T-helper 2 cell treated with Interferon-gamma antibody and Interleukin-4, amounts not matched to agents 100 ng/mL and 5 ng/mL, for 36 hours (primary cell): ENCODE results near the gene SEMA3F. TPM values are rescaled to one million over a fixed set of nuclear protein-coding genes. Genes with fewer than 3 reads are reported as not detected.

Experiments used
- intact Hi-C: fragments of 100-400 bp; cut with micrococcal nuclease; formaldehyde crosslinking; loops from one replicate; pipeline ENCODE4 v1.15.1; 2023
- total RNA-seq: library from RNA; stranded (reverse); gene quantifications from 2 replicates; pipeline ENCODE4 v1.2.3, GENCODE V29; 2022

Gene SEMA3F
- total RNA-seq, 1 donor from 2014 or later, result 0.05 TPM

GRCh38 chr3:50169858-50170257 is 14.7 kb downstream of the SEMA3F start:
- intact Hi-C loops, result no loop called here

- intact Hi-C loops, result no loop called here
Observed at GRCh38 chr3:50170689-50171088, 15.6 kb downstream of the SEMA3F start.

- intact Hi-C loops, result no loop called here
Observed at GRCh38 chr3:50171540-50172301, 16.6 kb downstream of the SEMA3F start.

- intact Hi-C loops, result no loop called here
Observed at GRCh38 chr3:50172626-50173220, 17.6 kb downstream of the SEMA3F start.

- intact Hi-C loops, result no loop called here
Observed at GRCh38 chr3:50173685-50174516, 18.8 kb downstream of the SEMA3F start.

GRCh38 chr3:50174517-50174895 is 19.4 kb downstream of the SEMA3F start:
- intact Hi-C loops, result no loop called here

GRCh38 chr3:50174947-50175524 is 19.9 kb downstream of the SEMA3F start:
- intact Hi-C loops, result no loop called here

- intact Hi-C loops, result no loop called here
Observed at GRCh38 chr3:50177346-50177745, 22.2 kb downstream of the SEMA3F start.

- intact Hi-C loops, result no loop called here
Observed at GRCh38 chr3:50179710-50180109, 24.6 kb downstream of the SEMA3F start.

- intact Hi-C loops, result no loop called here
Observed at GRCh38 chr3:50181985-50182384, 26.9 kb downstream of the SEMA3F start.

GRCh38 chr3:50182533-50183099 is 27.5 kb downstream of the SEMA3F start:
- intact Hi-C loops, result no loop called here

GRCh38 chr3:50183755-50184154 is 28.6 kb downstream of the SEMA3F start:
- intact Hi-C loops, result no loop called here

GRCh38 chr3:50184242-50184978 is 29.3 kb downstream of the SEMA3F start:
- intact Hi-C loops, result no loop called here

- intact Hi-C loops, result no loop called here
Observed at GRCh38 chr3:50185230-50185629, 30.1 kb downstream of the SEMA3F start.

- intact Hi-C loops, result no loop called here
Observed at GRCh38 chr3:50186096-50186495, 31.0 kb downstream of the SEMA3F start.

- intact Hi-C loops, result no loop called here
Observed at GRCh38 chr3:50187750-50188149, 32.6 kb downstream of the SEMA3F start.

GRCh38 chr3:50189274-50189673 is 34.1 kb downstream of the SEMA3F start:
- intact Hi-C loops, result loop anchor here (1.0 kb wide), 1 partner anchor 68 kb away; no protein-coding TSS in a partner anchor

- intact Hi-C loops, result loop anchor here (1.0 kb wide), 1 partner anchor 69 kb away; no protein-coding TSS in a partner anchor
Observed at GRCh38 chr3:50189989-50190388, 34.9 kb downstream of the SEMA3F start.

GRCh38 chr3:50190936-50191660 is 36.0 kb downstream of the SEMA3F start, which contains the start of gene GNAT1:
Gene GNAT1 (plus strand): TSS chr3:50191610. CDS start chr3:50191726, 116 bp downstream.
- intact Hi-C loops, result no loop called here

GRCh38 chr3:50192124-50192523 is 37.0 kb downstream of the SEMA3F start:
- intact Hi-C loops, result loop anchor here (1.0 kb wide), 1 partner anchor 81 kb away; no protein-coding TSS in a partner anchor
